NOMO-1 (cell line): ENCODE measurements around the gene FPR2.

Experiments
- DNase-seq, 2 experiments: peaks; one replicate each; lab custom pipeline; 2025; ENCODE audit not compliant: unreplicated experiment in 2 of 2; lab: John Stamatoyannopoulos, UW

Gene FPR2

GRCh38 chr19:51780270-51780669 lies 19.3 kb downstream of the FPR2 start:
- DNase-seq: peak in 1 of 2 experiments; percentile 38

GRCh38 chr19:51781999-51782398 lies 21.0 kb downstream of the FPR2 start:
- DNase-seq: no peak

- DNase-seq: peak; percentile 74 to 94
These were observed 22.4 kb downstream of the FPR2 start for GRCh38 chr19:51783372-51783771.

GRCh38 chr19:51784109-51784785 lies 23.3 kb downstream of the FPR2 start:
- no peak for DNase-seq

- DNase-seq: peak; percentile 87 to 90
These were observed 24.1 kb downstream of the FPR2 start for GRCh38 chr19:51784922-51785690.

- peak; percentile 80 to 89 for DNase-seq
These were observed 25.9 kb downstream of the FPR2 start for GRCh38 chr19:51786646-51787494.

- no peak for DNase-seq
These were observed 27.0 kb downstream of the FPR2 start for GRCh38 chr19:51788029-51788428.

- no peak for DNase-seq
These were observed 28.2 kb downstream of the FPR2 start for GRCh38 chr19:51789061-51789795.

- no peak for DNase-seq
These were observed 32.0 kb downstream of the FPR2 start for GRCh38 chr19:51792932-51793331.

- no peak for DNase-seq
These were observed 33.0 kb downstream of the FPR2 start for GRCh38 chr19:51793994-51794393.

- no peak for DNase-seq
These were observed 34.0 kb downstream of the FPR2 start, which contains the start of gene FPR3 for GRCh38 chr19:51794885-51795490. TSS of gene FPR3 (plus strand) at chr19:51795157. CDS start at chr19:51823749, 28,592 bp downstream.

- DNase-seq: no peak
These were observed 35.3 kb downstream of the FPR2 start for GRCh38 chr19:51796195-51796679.

- no peak for DNase-seq
These were observed 36.5 kb downstream of the FPR2 start for GRCh38 chr19:51797480-51797879.

- no peak for DNase-seq
These were observed 37.1 kb downstream of the FPR2 start for GRCh38 chr19:51798062-51798461.

- DNase-seq: peak; percentile 41 to 47
These were observed 38.2 kb downstream of the FPR2 start for GRCh38 chr19:51799034-51799773.

GRCh38 chr19:51799774-51800472 lies 38.9 kb downstream of the FPR2 start:
- no peak for DNase-seq

- DNase-seq: no peak
These were observed 39.7 kb downstream of the FPR2 start for GRCh38 chr19:51800473-51801244.

GRCh38 chr19:51802775-51803174 lies 41.8 kb downstream of the FPR2 start:
- no peak for DNase-seq
